Embryonic facial prominence (tissue), 1 donor: ENCODE data around the gene RTL3.

Experiments
- DNase-seq: peaks from one replicate; pipeline ENCODE4 v3.0.0-alpha.2; 2016; ENCODE audit errors: extremely low spot score

Gene RTL3

GRCh38 chrX:78618987-78619386, 40.1 kb downstream of the RTL3 start:
- no peak for DNase-seq

- DNase-seq: no peak
Observed at GRCh38 chrX:78614264-78614663, 44.9 kb downstream of the RTL3 start.
